Activated T-helper 17 cell treated with anti-CD3 and anti-CD28 coated beads, Interleukin-2, amount 50 U/mL, for 72 hours (primary cell): ENCODE results near the gene OR4E1. TPM values are rescaled to one million over a fixed set of nuclear protein-coding genes. Genes with fewer than 3 reads are reported as not detected.

Source experiments
- ATAC-seq: fragments of 150-1000 bp; cut with Tn5 transposase; replicated peaks from 2 replicates; pipeline ENCODE4 v1.10.0; 2021; ENCODE audit warnings: mild to moderate bottlenecking, moderate library complexity
- H3K27ac Mint-ChIP-seq: one replicate; pipeline ENCODE4 v1.8.0; 2022; ENCODE audit warnings: mixed read lengths
- H3K27me3 Mint-ChIP-seq: one replicate; pipeline ENCODE4 v1.8.0; 2022; ENCODE audit warnings: mixed read lengths
- H3K36me3 Mint-ChIP-seq: one replicate; pipeline ENCODE4 v1.8.0; 2022; ENCODE audit warnings: low read depth, mild to moderate bottlenecking, mixed read lengths
- H3K4me1 Mint-ChIP-seq: one replicate; pipeline ENCODE4 v1.8.0; 2022; ENCODE audit warnings: mixed read lengths
- H3K4me3 Mint-ChIP-seq: one replicate; pipeline ENCODE4 v1.8.0; 2022; ENCODE audit warnings: mild to moderate bottlenecking, mixed read lengths
- H3K9me3 Mint-ChIP-seq: one replicate; pipeline ENCODE4 v1.8.0; 2022; ENCODE audit warnings: mixed read lengths
- total RNA-seq, 2 donors: library from RNA; stranded (reverse); gene quantifications; one replicate each; pipeline ENCODE4 v1.2.3, GENCODE V29; 2022

The OR4E1 gene
- total RNA-seq, 2 donors from 2014 or later: 0.09 to 0.71 TPM

GRCh38 chr14:21680072-21680471, 6.5 kb upstream of the OR4E1 start:
- Mint-ChIP-seq H3K27ac (no peak overlapping the region), H3K4me3 (no peak overlapping the region), H3K27me3 (peaks cover 21% of the 10 kb centered on the region), H3K36me3 (no peaks in the 10 kb centered on the region), H3K4me1 (no peaks in the 10 kb centered on the region), H3K9me3 (no peaks in the 10 kb centered on the region)
- no peak for ATAC-seq

- Mint-ChIP-seq H3K4me3 (no peak overlapping the region), H3K36me3 (no peaks in the 10 kb centered on the region), H3K9me3 (no peaks in the 10 kb centered on the region), H3K27me3 (peaks cover 20% of the 10 kb centered on the region), H3K27ac (no peak overlapping the region), H3K4me1 (no peaks in the 10 kb centered on the region)
- ATAC-seq: no peak
Measured at GRCh38 chr14:21675566-21675965, 1.9 kb upstream of the OR4E1 start.

GRCh38 chr14:21672116-21672515, 1.5 kb downstream of the OR4E1 start:
- ATAC-seq: no peak
- Mint-ChIP-seq H3K27ac (no peak overlapping the region), H3K27me3 (peaks cover 17% of the 10 kb centered on the region), H3K4me1 (no peaks in the 10 kb centered on the region), H3K9me3 (no peaks in the 10 kb centered on the region), H3K4me3 (no peak overlapping the region), H3K36me3 (no peaks in the 10 kb centered on the region)

- H3K27me3 Mint-ChIP-seq: peaks cover 16% of the 10 kb centered on the region
- no peak overlapping the region for H3K27ac Mint-ChIP-seq
- no peaks in the 10 kb centered on the region for H3K9me3 Mint-ChIP-seq
- no peak for ATAC-seq
- no peaks in the 10 kb centered on the region for H3K36me3 Mint-ChIP-seq
- no peaks in the 10 kb centered on the region for H3K4me1 Mint-ChIP-seq
- no peak overlapping the region for H3K4me3 Mint-ChIP-seq
Measured at GRCh38 chr14:21671371-21671770, 2.2 kb downstream of the OR4E1 start.

- H3K27me3 Mint-ChIP-seq: peaks cover 24% of the 10 kb centered on the region
- no peak overlapping the region for H3K27ac Mint-ChIP-seq
- no peaks in the 10 kb centered on the region for H3K4me1 Mint-ChIP-seq
- H3K36me3 Mint-ChIP-seq: no peaks in the 10 kb centered on the region
- no peak for ATAC-seq
- no peaks in the 10 kb centered on the region for H3K9me3 Mint-ChIP-seq
- no peak overlapping the region for H3K4me3 Mint-ChIP-seq
Measured at GRCh38 chr14:21669284-21669683, 4.3 kb downstream of the OR4E1 start.

GRCh38 chr14:21668377-21668776, 5.2 kb downstream of the OR4E1 start:
- Mint-ChIP-seq H3K36me3 (no peaks in the 10 kb centered on the region), H3K27ac (no peak overlapping the region), H3K4me1 (no peaks in the 10 kb centered on the region), H3K27me3 (peaks cover 25% of the 10 kb centered on the region), H3K9me3 (no peaks in the 10 kb centered on the region), H3K4me3 (no peak overlapping the region)
- no peak for ATAC-seq

GRCh38 chr14:21656980-21657379, 16.6 kb downstream of the OR4E1 start:
- H3K4me1 Mint-ChIP-seq: no peaks in the 10 kb centered on the region
- ATAC-seq: no peak
- peaks cover 3% of the 10 kb centered on the region for H3K27me3 Mint-ChIP-seq
- no peaks in the 10 kb centered on the region for H3K36me3 Mint-ChIP-seq
- H3K9me3 Mint-ChIP-seq: no peaks in the 10 kb centered on the region
- H3K27ac Mint-ChIP-seq: no peak overlapping the region
- no peak overlapping the region for H3K4me3 Mint-ChIP-seq

- Mint-ChIP-seq H3K27me3 (peaks cover 14% of the 10 kb centered on the region), H3K4me3 (no peak overlapping the region), H3K27ac (no peak overlapping the region), H3K4me1 (no peaks in the 10 kb centered on the region), H3K36me3 (no peaks in the 10 kb centered on the region), H3K9me3 (no peaks in the 10 kb centered on the region)
- ATAC-seq: no peak
Measured at GRCh38 chr14:21654215-21654614, 19.4 kb downstream of the OR4E1 start.

GRCh38 chr14:21653331-21653885, 20.2 kb downstream of the OR4E1 start, which contains the start of gene OR4E2:
Gene OR4E2, plus strand, starts transcription at chr14:21653835. Its CDS starts 11,248 bp downstream, at chr14:21665083.
- Mint-ChIP-seq H3K27me3 (peaks cover 16% of the 10 kb centered on the region), H3K27ac (no peak within 1 kb of the TSS), H3K4me3 (no peak within 1 kb of the TSS), H3K9me3 (no peaks in the 10 kb centered on the region), H3K4me1 (no peaks in the 10 kb centered on the region), H3K36me3 (no peaks in the 10 kb centered on the region)
- no peak for ATAC-seq

- Mint-ChIP-seq H3K9me3 (no peaks in the 10 kb centered on the region), H3K27me3 (peaks cover 21% of the 10 kb centered on the region), H3K4me3 (no peak overlapping the region), H3K36me3 (no peaks in the 10 kb centered on the region), H3K4me1 (no peaks in the 10 kb centered on the region), H3K27ac (no peak overlapping the region)
- no peak for ATAC-seq
Measured at GRCh38 chr14:21652209-21652808, 21.3 kb downstream of the OR4E1 start.

GRCh38 chr14:21647380-21647779, 26.2 kb downstream of the OR4E1 start:
- ATAC-seq: no peak
- no peak overlapping the region for H3K4me3 Mint-ChIP-seq
- H3K27me3 Mint-ChIP-seq: peaks cover 27% of the 10 kb centered on the region
- no peak overlapping the region for H3K27ac Mint-ChIP-seq
- H3K36me3 Mint-ChIP-seq: no peaks in the 10 kb centered on the region
- no peaks in the 10 kb centered on the region for H3K4me1 Mint-ChIP-seq
- no peaks in the 10 kb centered on the region for H3K9me3 Mint-ChIP-seq

GRCh38 chr14:21643407-21643806, 30.2 kb downstream of the OR4E1 start:
- H3K27ac Mint-ChIP-seq: no peak overlapping the region
- H3K4me1 Mint-ChIP-seq: no peaks in the 10 kb centered on the region
- no peak overlapping the region for H3K4me3 Mint-ChIP-seq
- peaks cover 12% of the 10 kb centered on the region for H3K27me3 Mint-ChIP-seq
- H3K36me3 Mint-ChIP-seq: no peaks in the 10 kb centered on the region
- H3K9me3 Mint-ChIP-seq: no peaks in the 10 kb centered on the region
- ATAC-seq: no peak

- Mint-ChIP-seq H3K36me3 (no peaks in the 10 kb centered on the region), H3K27me3 (peaks cover 10% of the 10 kb centered on the region), H3K9me3 (no peaks in the 10 kb centered on the region), H3K27ac (no peak overlapping the region), H3K4me3 (peak overlapping the region; percentile 38), H3K4me1 (no peaks in the 10 kb centered on the region)
- no peak for ATAC-seq
Measured at GRCh38 chr14:21642683-21643082, 30.9 kb downstream of the OR4E1 start.

GRCh38 chr14:21634840-21635239, 38.8 kb downstream of the OR4E1 start, which contains the start of gene OR10G2:
Gene OR10G2, minus strand, starts transcription at chr14:21634940. Its CDS starts 98 bp downstream, at chr14:21634842.
- Mint-ChIP-seq H3K9me3 (no peaks in the 10 kb centered on the region), H3K4me3 (no peak within 1 kb of the TSS), H3K36me3 (no peaks in the 10 kb centered on the region), H3K4me1 (no peaks in the 10 kb centered on the region), H3K27ac (no peak within 1 kb of the TSS), H3K27me3 (peaks cover 7% of the 10 kb centered on the region)
- ATAC-seq: no peak

GRCh38 chr14:21631084-21631483, 42.5 kb downstream of the OR4E1 start:
- no peak overlapping the region for H3K4me3 Mint-ChIP-seq
- no peaks in the 10 kb centered on the region for H3K36me3 Mint-ChIP-seq
- H3K4me1 Mint-ChIP-seq: no peaks in the 10 kb centered on the region
- peaks cover 7% of the 10 kb centered on the region for H3K27me3 Mint-ChIP-seq
- no peaks in the 10 kb centered on the region for H3K9me3 Mint-ChIP-seq
- H3K27ac Mint-ChIP-seq: no peak overlapping the region
- ATAC-seq: peak; percentile 29
